Stimulated activated CD4-positive, alpha-beta T cell treated with anti-CD3 and anti-CD28 coated beads, TNF-alpha, amount 100 ng/mL, for 24 hours (primary cell): ENCODE data around the gene CASKIN2.
"Not testable (repeated sequence)": the region's sequence is repeated elsewhere in the genome, so short reads cannot be mapped to it uniquely, and the experiment has no call there.

Experiments used
- DNase-seq, 3 experiments: peaks; one replicate each; pipeline ENCODE4 v3.0.0-alpha.2; 2020; ENCODE audit warnings: low read depth in 3 of 3

The CASKIN2 gene

DNA sequence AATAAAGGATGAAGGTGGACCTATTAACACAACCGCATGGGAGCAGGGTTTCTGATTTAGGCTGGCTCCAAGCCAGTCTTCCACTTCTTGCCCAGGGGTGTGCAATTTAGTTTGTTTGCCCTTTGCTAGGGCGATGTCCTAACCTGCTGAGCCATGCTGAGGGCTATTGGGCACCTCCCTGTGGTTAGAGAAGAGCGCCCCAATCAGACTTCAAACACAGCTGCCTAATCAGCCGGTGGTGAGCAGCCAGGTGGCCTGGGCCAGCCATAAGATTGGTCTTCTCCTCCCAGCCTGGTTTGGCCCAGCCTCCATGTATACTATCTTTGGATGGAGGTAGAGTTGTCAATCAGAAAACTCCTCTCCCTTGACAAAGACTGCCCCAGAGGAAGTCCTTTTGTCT lies 43.2 kb downstream of the CASKIN2 start:
- no peak for DNase-seq

DNA sequence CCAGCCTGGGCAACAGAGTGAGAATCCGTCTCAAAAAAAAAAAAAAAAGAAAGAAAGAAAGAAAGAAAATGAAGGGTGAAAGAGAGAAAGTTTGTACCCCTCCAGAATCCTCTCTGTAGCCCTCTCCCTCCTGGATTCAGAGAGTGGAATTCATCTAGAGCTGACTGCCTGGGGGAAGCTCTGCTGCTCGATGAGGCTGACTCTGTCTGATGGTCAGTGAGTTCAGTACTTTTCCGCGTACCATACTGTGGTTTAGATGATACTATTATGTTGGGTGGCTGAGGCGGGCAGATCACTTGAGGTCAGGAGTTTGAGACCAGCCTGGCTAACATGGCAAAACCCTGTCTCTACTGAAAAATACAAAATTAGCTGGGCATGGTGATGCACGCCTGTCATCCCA lies 44.1 kb downstream of the CASKIN2 start:
- DNase-seq: no peak

DNA sequence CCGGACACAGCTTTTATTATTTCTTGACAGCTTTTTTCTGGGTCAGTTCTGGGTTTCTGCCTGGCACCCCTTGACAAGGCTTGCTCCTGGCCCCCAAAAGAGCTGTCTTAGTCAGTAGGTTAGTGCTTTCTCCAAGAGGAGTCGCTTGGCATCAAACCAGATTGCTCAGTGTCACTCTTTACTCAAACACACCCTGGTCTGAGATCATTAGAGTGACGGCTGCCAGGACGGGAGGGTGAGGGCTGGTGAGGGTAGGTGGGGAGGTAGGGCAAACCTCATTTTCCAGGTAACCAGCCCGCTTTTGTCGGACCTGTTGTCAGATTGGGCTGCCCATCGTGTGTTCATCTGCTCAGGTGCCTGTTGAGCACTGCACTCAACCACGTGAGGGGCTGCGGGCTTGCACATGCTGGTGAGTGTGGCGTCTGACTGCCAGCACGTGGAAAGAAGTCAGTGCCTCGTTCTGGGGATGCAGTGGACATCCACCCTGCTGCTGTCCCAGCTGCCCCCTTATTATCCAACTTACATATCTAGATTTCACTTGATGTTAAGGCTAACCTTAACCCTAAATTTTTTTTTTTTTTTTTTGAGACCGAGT lies 46.5 kb downstream of the CASKIN2 start:
- DNase-seq: no peak

DNA sequence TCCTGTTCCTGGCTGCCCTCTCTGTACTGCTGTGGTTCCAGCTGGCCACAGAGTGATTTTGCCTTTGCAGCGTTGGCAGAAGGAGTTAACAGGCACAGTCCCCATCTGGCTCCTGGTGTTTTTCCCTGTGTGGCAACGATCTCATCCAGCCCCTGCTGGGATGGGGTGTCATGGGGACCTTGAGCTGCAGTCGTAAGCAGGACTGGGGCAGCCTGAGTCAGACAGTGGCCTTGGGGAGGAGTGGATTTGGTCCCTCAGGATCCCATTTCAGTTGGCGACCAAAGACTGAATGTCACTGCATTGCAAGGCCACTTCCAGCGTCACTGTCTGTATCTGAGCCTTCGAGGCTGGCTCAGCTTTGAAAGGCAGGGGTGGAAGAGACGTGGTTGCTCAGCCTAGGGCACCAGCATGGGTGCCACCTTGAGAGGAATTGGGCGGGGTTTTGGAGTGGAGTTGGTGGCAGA lies 47.0 kb downstream of the CASKIN2 start:
- no peak for DNase-seq

DNA sequence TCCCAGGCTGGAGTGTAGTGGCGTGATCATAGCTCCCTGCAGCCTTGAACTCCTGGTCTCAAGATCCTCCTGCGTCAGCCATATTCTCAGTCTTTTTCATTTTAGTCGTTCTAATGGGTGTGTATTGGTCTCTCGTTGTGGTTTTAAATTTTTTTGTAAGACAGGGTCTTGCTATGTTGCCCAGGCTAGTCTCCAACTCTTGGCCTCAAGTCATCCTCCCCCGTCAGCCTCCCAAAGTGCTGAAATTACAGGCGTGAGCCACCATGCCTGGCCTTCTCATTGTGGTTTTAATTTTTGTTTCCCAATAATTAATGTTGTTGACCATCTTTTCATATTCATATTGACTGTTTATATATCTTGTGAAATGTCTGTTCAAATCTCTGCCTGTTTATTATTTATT lies 50.3 kb downstream of the CASKIN2 start:
- DNase-seq: no peak

DNA sequence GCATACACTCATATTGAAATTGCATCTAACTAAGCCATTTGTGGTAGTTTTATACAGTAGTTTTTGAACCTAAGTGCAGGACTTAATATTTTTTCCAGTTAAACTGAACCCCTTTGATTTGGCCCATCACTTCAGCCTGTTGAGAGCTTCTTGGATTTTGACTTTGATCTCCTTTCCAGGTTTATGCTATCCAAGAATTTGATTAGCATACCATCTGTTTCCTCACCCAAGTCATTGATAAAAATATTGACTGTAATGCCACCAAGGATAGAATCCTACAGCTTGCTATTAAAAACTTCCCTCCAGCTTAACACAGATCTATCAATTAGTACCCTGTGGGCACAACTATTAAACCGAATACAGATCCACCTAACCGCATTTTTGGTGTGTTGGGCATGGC lies 51.7 kb downstream of the CASKIN2 start:
- no peak for DNase-seq

DNA sequence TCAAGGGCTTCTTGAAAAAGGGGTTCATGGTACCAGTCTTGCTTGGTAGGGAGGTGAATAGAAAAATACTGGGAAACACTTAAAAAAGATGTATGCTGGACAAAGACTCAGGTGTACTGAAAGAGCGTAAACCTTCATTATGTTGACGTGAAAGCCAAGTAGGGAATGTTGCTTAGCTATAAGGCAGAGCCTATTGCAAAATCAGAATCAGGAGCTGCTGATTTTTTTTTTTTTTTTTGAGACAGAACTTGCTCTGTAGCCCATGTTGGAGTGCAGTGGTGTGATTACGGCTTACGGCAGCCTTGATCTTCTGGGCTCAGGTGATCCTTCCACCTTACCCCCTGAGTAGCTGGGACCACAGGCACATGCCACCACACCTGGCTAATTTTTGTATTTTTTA lies 55.0 kb downstream of the CASKIN2 start:
- no peak for DNase-seq

DNA sequence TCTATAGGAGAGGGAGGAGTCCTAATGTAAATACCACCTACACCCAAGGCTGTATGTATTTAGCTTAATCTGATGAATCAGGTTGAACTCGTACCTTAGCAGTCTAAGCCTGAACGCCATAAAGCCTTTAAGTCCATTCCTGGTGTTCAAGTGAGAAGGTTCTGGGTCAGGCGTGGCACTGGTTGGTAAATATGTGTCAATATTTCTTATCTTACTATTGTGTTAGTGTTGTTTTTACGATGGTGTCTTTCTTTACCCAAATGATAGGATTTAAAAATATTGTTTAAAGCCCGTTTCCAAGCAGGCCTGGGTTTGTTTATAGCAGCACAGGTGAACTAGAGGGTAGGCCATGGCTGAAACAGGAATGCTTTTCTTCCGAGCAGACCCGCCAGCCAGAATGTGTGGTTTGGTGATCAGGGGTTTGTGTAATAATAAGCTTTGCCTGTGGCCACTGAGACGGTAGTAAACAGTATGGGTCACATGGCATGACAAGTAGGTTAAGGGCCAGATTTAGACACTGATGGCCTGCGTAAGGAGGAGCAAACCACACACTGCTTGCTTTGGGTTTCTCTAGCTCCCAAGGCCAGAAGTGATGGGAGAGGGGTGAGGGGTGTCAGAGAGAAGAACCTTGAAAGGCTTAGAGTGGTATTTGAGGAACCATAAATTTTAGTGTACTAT lies 55.6 kb downstream of the CASKIN2 start:
- DNase-seq: no peak

DNA sequence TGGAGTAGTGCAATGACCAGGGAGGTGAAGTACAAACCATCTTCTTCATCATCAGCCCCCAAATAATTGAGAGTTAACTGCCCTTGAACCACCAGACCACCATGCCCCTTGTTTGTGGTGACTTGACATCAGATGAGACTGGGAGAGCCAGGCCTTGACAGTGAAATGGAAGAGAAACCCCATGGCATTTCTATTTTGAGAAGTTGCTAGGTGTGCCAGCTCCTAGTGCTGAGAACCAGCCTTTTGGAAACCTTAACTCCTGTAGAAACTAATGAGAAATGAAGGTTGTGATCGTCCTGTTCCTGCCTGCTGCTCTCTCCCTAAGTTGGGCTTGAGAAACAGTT lies 56.1 kb downstream of the CASKIN2 start:
- DNase-seq: no peak

DNA sequence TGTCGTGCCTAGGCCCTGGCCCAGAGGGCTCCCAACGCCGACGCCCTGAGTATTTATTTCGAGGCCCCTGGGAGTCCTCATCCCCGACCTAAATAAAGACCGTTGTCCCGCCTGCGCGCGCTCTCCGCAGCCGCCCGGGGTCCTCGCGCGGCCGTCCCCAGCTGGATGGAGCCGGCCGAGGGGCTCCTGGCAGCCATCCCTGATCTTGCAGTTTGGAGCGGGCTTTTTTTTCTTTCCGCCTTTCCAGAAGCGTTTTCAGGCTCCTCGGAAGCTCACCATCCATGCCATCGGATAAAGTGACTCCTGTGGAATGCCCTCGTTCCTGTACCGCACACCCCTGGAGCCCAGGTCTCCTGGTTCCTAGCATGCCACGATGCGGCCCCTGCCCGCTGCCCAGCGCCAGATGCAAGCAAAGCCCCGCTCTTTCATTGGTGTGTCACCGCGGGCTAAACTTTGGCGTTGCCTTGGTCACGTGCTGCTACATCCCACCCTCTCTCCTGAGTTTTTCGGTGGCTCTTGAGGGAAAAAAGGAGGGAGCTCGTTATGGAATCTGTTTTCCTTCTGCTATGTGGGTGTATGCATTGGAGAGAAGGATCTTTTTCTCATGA lies 58.2 kb downstream of the CASKIN2 start:
- peak in 1 of 3 experiments; percentile 5 for DNase-seq

DNA sequence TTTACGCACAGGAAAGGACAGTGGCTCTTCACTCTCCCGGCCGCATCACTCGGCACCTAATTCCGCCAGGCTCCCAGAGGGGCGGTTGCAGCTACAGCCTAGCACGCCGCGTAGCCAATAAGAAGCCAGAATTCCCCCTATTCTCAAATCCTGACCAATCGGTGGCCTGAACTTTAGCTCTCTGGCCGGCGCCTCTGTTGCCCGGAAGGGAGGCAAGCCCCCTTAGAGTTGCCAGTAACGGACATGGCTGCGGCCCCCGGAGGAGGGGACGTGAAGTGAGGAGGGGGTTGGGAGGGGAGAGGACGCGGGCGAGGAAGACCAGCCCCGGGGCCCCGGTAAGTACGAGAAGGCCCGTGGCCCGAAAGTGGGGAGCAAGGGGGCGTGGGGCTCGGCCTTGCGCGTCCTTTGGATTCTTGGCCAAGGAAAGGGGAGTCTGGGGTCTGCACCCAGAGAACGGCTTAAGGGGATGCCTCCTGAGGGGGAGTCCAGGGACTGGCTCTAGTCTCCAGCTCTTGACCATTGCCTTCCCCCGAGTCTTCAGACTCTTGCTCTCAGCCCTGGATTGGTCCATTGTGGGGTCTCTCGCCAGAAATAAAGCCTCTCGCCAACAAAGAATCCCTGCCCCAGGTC lies 58.8 kb downstream of the CASKIN2 start, which contains the start of gene TMEM94:
TSS of gene TMEM94 (plus strand) at position 219 of the 630 bp plus-strand sequence. CDS start 15,271 bp downstream, outside the sequence.
- DNase-seq: peak; percentile 80 to 89 (median 89)

DNA sequence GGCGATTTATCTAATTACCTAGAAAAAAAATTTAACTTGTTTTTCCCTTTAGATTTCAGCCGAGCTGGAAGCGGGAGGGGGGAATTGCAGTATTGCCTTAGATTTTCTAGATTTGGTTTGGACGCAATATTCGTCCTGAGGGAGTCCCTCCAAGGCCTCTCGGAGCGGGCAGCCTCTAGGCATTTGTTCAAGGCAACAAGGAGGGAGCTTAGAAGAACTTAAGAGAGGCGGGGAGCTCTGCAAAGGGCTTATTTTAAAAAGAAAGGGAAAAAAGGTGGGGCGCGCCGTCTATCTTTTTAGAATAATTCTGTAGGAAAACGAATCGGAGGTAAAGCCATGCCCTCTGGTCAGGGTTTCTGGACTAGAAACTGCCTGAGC lies 59.3 kb downstream of the CASKIN2 start:
- peak in 1 of 3 experiments; percentile 5 for DNase-seq

DNA sequence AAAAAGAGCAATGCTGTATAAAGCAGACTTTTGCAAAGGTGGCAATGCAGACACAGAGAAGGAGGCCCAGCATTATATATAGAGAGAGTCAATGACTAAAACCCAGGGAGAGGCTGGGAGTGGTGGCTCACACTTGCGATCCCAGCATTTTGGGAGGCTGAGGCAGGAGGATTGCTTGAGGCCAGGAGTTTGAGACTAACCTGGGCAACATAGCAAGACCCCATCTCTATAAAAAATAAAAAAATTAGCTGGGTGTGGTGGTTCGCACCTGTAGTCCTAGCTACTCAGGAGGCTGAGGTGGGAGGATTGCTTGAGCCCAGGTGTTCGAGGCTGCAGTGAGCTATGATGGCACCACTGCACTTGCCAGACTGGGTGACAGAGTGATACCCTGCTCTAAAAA lies 60.7 kb downstream of the CASKIN2 start:
- not testable (repeated sequence) for DNase-seq

DNA sequence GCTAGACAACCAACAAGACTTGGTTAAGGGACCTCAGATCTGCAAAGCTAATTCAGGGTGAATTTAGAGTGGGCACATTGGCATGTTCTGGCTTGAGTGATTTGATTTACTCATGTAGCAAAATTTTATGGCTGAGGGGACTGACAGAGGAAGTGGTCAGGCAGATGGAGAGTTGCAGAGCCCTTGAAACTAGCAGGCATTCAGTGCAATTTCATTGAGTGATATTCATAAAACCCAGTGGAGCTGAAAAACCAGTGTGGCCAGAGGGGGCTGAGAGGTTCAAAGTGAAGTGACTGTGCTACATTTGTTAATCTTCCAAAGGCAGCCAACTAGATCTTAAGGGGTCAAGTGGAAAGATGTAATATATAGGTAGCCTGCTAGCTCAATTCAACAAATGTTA lies 61.1 kb downstream of the CASKIN2 start:
- DNase-seq: no peak

DNA sequence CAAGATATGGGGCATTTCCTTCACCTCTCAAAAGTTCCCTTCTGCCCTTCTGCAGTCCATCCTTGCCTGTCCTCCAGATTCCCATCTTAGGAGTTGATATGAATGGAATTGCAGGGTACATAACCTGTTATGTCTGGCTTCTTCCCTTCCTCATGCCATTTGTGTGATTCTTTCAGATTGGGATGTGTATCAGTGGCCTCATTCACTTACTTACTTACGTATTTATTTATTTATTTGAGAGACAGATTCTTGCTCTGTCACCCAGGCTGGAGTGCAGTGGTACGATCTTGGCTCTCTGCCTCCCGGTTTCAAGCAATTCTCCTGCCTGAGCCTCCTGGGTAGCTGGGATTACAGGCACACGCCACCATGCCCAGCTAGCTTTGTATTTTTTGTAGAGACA lies 65.1 kb downstream of the CASKIN2 start:
- DNase-seq: no peak
